ENCODE results near the gene CD2. TPM values are rescaled to one million over a fixed set of nuclear protein-coding genes. Genes with fewer than 3 reads are reported as not detected.
"Not testable (repeated sequence)": the region's sequence is repeated elsewhere in the genome, so short reads cannot be mapped to it uniquely, and the experiment has no call there.

CD2 gene
- total RNA-seq, 2 experiments from 2014 or later, result 251 to 264 TPM

DNA sequence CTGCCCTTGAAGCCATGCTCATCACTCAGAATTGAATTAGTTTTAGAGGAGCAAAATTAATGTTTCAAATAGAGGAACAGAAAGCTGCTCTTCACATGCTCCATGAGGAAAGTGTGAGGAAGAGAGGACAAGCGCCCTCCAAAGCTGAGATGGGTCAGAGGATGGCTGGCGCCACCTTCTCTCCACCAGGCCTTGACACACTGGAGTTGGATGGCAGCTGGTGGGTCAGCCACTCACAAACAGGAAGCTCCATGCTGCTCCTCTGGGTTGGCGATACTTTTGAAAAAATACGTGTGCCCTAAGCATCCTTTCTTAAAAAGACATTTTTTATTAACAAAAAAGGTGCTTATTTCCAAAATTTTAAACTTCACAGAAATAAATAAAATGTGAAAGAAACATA, 3.1 kb upstream of the CD2 start:
- Mint-ChIP-seq H3K27me3 (ENCODE audit: low read depth) (no peaks in the 10 kb centered on the region), H3K36me3 (ENCODE audit: low read depth) (peaks cover 46% of the 10 kb centered on the region), H3K9me3 (peaks cover 41% of the 10 kb centered on the region), H3K4me3 (peak overlapping the region; percentile 74), H3K27ac (peak overlapping the region; percentile 96), H3K4me1 (ENCODE audit: low read depth) (peaks cover 28% of the 10 kb centered on the region)
- intact Hi-C loops (cut with micrococcal nuclease), result no loop called here
- DNase-seq, result no peak
- CTCF ChIA-PET, result interaction anchor here (0.6 to 4.7 kb wide), 5 partner anchors 12 to 67 kb away, joined by 3 to 44 read pairs (median 4); no protein-coding TSS in a partner anchor

DNA sequence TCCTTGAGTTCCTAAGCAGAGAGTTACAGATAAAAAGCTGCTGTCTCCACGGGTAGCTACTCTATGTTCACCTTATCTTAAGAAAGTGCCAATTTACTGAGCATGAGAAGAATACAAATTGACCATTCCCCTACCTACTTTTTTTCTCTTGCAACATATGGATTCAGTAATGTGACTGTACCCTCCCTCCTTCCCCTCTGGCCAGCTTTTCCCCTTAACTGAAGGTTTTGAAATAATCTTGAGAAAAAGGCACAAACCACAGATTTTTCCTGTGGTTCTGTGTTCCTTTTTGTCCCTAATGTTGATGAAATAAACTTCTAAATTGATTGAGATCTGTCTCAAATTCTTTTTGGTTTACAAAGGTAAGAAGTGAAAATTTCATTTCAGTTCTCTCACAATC, 2.6 kb upstream of the CD2 start:
- Mint-ChIP-seq H3K36me3 (ENCODE audit: low read depth) (peaks cover 48% of the 10 kb centered on the region), H3K9me3 (peaks cover 36% of the 10 kb centered on the region), H3K27ac (peak overlapping the region; percentile 96), H3K27me3 (ENCODE audit: low read depth) (no peaks in the 10 kb centered on the region), H3K4me1 (ENCODE audit: low read depth) (peaks cover 28% of the 10 kb centered on the region), H3K4me3 (peak overlapping the region; percentile 74)
- intact Hi-C loops (cut with micrococcal nuclease), result no loop called here
- no peak for DNase-seq
- CTCF ChIA-PET, result interaction anchor here (1.0 to 4.7 kb wide), 4 partner anchors 12 to 66 kb away, joined by 3 to 44 read pairs (median 9); no protein-coding TSS in a partner anchor

DNA sequence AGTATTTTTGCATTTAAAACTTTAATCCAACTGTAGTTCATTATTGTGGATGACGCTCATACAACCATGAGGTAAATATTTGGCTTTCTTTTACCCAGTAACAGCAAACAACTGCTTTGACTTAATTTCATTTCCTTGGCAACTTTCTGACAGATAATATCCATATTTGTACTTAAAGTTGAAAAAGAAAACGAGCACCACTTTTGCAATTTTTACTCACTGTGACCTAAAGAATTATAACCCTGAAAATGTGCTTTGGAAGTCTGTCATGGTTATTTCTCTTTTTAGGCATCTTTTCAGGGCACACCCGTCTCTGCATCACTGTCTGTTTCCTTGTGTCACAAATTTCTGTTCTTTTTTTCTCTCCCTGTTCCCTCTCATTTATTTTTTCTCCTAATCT, 918 bp upstream of the CD2 start:
- Mint-ChIP-seq H3K4me3 (peak overlapping the region; percentile 100), H3K4me1 (ENCODE audit: low read depth) (peaks cover 28% of the 10 kb centered on the region), H3K27ac (peak overlapping the region; percentile 100), H3K9me3 (peaks cover 19% of the 10 kb centered on the region), H3K27me3 (ENCODE audit: low read depth) (no peaks in the 10 kb centered on the region), H3K36me3 (ENCODE audit: low read depth) (peaks cover 55% of the 10 kb centered on the region)
- CTCF ChIA-PET, result interaction anchor here (0.7 to 4.0 kb wide), 6 partner anchors 11 to 307 kb away, joined by 3 to 43 read pairs (median 13); partner anchors contain the start of gene TTF2
- DNase-seq, result peak; percentile 12
- intact Hi-C loops (cut with micrococcal nuclease), result no loop called here

DNA sequence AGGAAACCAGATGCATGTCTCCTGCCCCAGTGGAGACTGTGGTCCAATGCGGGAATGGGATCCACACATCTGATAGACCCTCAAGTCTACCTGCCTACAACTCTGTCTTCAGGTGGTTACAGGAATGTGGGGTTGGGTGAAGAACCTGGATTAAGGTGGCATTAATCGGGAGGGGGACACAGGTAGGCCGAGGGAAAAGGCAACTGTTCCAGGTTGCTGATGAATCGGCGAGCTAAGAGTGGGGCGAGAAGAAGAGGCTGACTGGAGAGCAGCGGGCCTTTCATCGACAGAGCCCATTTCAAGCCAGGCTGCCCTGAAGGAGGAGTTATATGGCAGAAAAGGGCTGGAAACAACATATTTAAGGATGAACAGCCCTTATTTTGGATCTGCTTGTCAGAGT, 836 bp downstream of the CD2 start:
- intact Hi-C loops (cut with micrococcal nuclease), result no loop called here
- Mint-ChIP-seq H3K36me3 (ENCODE audit: low read depth) (peaks cover 59% of the 10 kb centered on the region), H3K27ac (peak overlapping the region; percentile 100), H3K4me1 (ENCODE audit: low read depth) (peaks cover 29% of the 10 kb centered on the region), H3K4me3 (peak overlapping the region; percentile 100), H3K9me3 (peaks cover 3% of the 10 kb centered on the region), H3K27me3 (ENCODE audit: low read depth) (no peaks in the 10 kb centered on the region)
- CTCF ChIA-PET, result interaction anchor here (0.9 to 4.0 kb wide), 11 partner anchors 9 to 305 kb away, joined by 3 to 43 read pairs (median 5); partner anchors contain the start of gene TTF2
- DNase-seq, result peak; percentile 37

DNA sequence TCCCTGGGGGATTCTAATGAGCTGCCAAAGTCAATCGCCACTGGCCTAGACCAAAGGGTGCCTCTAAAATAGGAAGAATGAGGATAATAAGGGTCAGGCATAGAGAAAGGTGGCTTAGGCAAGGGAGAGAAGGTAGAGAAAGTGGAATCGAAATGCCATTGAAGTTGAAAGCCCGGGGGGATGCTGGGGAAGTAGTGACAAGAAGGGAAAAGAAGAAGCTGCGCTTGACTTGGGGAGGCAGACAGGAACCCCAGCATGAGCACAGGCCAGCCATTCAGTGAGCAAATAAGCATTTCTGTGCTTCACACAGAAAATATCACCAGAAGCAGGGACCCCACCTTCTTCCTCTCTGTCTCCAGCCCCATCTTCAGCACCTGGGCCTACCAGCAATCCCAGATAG, 1.5 kb downstream of the CD2 start:
- H3K9me3 Mint-ChIP-seq, result no peaks in the 10 kb centered on the region
- H3K4me3 Mint-ChIP-seq, result peak overlapping the region; percentile 100
- H3K4me1 Mint-ChIP-seq (ENCODE audit: low read depth), result peaks cover 31% of the 10 kb centered on the region
- peak; percentile 24 for DNase-seq
- intact Hi-C loops (cut with micrococcal nuclease), result no loop called here
- CTCF ChIA-PET, result interaction anchor here (1.7 to 4.0 kb wide), 8 partner anchors 9 to 61 kb away, joined by 3 to 43 read pairs (median 8); no protein-coding TSS in a partner anchor
- H3K27ac Mint-ChIP-seq, result peak overlapping the region; percentile 100
- H3K27me3 Mint-ChIP-seq (ENCODE audit: low read depth), result no peaks in the 10 kb centered on the region
- peaks cover 65% of the 10 kb centered on the region for H3K36me3 Mint-ChIP-seq (ENCODE audit: low read depth)

DNA sequence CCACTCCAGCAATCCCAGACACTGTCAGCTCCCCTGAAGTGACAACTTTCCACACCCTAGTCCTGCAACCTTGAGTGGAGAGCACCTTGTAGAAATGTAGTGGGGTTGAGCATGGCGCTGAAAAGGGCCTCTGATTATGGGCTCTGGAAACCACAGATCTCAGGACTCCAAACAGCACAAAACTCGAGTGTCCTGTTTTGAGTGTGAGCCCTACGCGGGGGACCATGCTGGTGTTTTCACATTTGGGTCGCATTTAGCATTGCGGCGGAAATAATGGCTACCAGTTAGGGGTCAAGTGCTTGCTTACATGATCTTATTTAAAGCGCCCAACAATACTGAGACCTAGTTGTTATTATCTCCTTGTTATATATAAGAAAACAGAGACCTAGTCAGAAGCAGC, 1.9 kb downstream of the CD2 start:
- DNase-seq, result peak; percentile 56
- intact Hi-C loops (cut with micrococcal nuclease); H3K9me3 Mint-ChIP-seq; H3K27me3 Mint-ChIP-seq (ENCODE audit: low read depth): not testable (repeated sequence)
- Mint-ChIP-seq H3K27ac (peak overlapping the region; percentile 100), H3K36me3 (ENCODE audit: low read depth) (peaks cover 69% of the 10 kb centered on the region), H3K4me1 (ENCODE audit: low read depth) (peaks cover 32% of the 10 kb centered on the region), H3K4me3 (peak overlapping the region; percentile 100)
- CTCF ChIA-PET, result interaction anchor here (1.7 to 4.0 kb wide), 6 partner anchors 8 to 59 kb away, joined by 3 to 43 read pairs (median 11); no protein-coding TSS in a partner anchor

DNA sequence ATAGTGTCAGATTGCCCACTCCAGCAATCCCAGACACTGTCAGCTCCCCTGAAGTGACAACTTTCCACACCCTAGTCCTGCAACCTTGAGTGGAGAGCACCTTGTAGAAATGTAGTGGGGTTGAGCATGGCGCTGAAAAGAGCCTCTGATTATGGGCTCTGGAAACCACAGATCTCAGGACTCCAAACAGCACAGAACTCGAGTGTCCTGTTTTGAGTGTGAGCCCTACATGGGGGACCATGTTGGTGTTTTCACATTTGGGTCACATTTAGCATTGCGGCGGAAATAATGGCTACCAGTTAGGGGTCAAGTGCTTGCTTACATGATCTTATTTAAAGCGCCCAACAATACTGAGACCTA, 4.2 kb downstream of the CD2 start:
- H3K27me3 Mint-ChIP-seq (ENCODE audit: low read depth); H3K9me3 Mint-ChIP-seq; intact Hi-C loops (cut with micrococcal nuclease): not testable (repeated sequence)
- Mint-ChIP-seq H3K4me3 (peak overlapping the region; percentile 100), H3K4me1 (ENCODE audit: low read depth) (peaks cover 37% of the 10 kb centered on the region), H3K27ac (peak overlapping the region; percentile 100), H3K36me3 (ENCODE audit: low read depth) (peaks cover 93% of the 10 kb centered on the region)
- CTCF ChIA-PET, result interaction anchor here (1.0 to 2.7 kb wide), 4 partner anchors 21 to 302 kb away, joined by 3 to 25 read pairs (median 4); partner anchors contain the start of gene TTF2
- peak; percentile 39 for DNase-seq

DNA sequence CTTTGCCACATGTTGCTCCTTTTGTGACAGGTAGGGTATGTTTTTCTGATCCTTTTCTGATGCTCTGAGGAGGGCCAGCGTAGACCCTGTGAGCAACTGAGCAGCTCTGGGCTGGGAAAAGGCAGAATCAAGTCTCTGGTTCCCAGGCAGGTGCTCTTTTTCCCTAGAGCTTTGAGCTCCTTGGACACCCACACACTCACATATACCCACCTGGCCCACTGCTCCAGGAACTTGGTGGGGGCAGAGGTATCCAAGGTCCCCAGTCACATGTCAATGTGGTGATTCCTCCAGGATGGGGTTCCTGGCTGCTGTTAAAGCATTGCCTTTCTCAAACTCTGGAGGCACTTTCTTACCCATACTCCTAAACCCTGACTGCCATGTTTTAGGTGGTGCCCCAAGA, 5.4 kb downstream of the CD2 start:
- no peaks in the 10 kb centered on the region for H3K9me3 Mint-ChIP-seq
- peaks cover 98% of the 10 kb centered on the region for H3K36me3 Mint-ChIP-seq (ENCODE audit: low read depth)
- CTCF ChIA-PET, result interaction anchor here (0.6 to 2.7 kb wide), 7 partner anchors 10 to 301 kb away, joined by 3 to 25 read pairs (median 5); partner anchors contain the start of gene TTF2
- H3K4me3 Mint-ChIP-seq, result peak overlapping the region; percentile 100
- no peaks in the 10 kb centered on the region for H3K27me3 Mint-ChIP-seq (ENCODE audit: low read depth)
- peak; percentile 31 for DNase-seq
- peaks cover 45% of the 10 kb centered on the region for H3K4me1 Mint-ChIP-seq (ENCODE audit: low read depth)
- intact Hi-C loops (cut with micrococcal nuclease), result loop anchor here (5.0 kb wide), 1 partner anchor 248 kb away; no protein-coding TSS in a partner anchor
- peak overlapping the region; percentile 100 for H3K27ac Mint-ChIP-seq

DNA sequence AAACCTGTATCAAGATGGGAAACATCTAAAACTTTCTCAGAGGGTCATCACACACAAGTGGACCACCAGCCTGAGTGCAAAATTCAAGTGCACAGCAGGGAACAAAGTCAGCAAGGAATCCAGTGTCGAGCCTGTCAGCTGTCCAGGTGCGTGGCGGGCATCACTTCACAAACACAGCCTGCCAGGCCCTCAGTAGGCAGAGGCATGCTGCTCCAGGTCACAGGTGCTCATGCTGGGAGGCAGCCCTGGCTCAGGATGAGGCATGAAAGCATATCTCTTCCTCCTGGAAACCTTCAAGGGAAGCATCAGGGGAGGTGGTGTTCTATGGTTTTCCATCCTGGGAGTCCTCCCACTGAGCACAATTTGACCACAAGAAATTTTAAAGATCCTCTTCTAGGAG, 6.3 kb downstream of the CD2 start:
- Mint-ChIP-seq H3K4me1 (ENCODE audit: low read depth) (peaks cover 53% of the 10 kb centered on the region), H3K27ac (peak overlapping the region; percentile 100), H3K9me3 (no peaks in the 10 kb centered on the region), H3K4me3 (peak overlapping the region; percentile 100), H3K36me3 (ENCODE audit: low read depth) (peaks cover 98% of the 10 kb centered on the region), H3K27me3 (ENCODE audit: low read depth) (no peaks in the 10 kb centered on the region)
- DNase-seq, result peak; percentile 30
- intact Hi-C loops (cut with micrococcal nuclease), result loop anchor here (5.0 kb wide), 1 partner anchor 247 kb away; no protein-coding TSS in a partner anchor
- CTCF ChIA-PET, result interaction anchor here (1.0 to 7.4 kb wide), 6 partner anchors 9 to 66 kb away, joined by 4 to 96 read pairs (median 18); no protein-coding TSS in a partner anchor

DNA sequence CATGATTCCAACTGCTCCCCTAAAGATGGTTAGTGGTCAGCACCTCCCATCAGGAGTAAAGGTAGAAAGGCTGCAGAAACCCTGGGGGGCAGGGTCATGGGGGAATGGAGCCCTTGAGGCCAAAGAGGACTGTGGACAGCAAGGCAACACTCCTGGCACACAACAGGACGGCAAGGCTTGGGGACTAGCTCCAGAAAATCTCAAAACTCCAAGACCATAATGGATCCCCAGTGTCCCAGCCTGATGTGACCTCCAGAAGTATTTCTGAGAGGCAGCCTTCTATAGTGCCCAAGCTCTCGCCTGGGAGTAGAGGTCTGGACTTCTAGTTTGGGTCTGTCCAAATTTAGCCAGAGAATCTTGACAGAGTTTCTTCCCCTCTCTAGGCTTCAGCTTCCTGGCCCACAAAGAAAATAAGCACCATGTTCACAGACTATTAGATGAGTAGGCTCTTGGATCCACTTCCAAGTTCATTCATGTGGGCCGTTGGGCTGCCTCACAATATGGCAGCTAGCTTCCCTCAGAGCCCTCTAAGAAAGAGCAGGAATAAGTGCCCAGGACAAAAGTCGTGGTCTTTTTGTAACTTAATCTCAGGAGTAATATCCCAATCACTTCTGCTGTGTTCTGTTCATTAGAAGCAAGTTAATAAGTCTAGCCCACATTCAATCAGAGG, 6.9 kb downstream of the CD2 start:
- H3K27me3 Mint-ChIP-seq (ENCODE audit: low read depth), result no peaks in the 10 kb centered on the region
- peak; percentile 32 for DNase-seq
- H3K4me1 Mint-ChIP-seq (ENCODE audit: low read depth), result peaks cover 60% of the 10 kb centered on the region
- CTCF ChIA-PET, result interaction anchor here (0.6 to 7.4 kb wide), 8 partner anchors 9 to 148 kb away, joined by 3 to 96 read pairs (median 14); no protein-coding TSS in a partner anchor
- H3K4me3 Mint-ChIP-seq, result peak overlapping the region; percentile 100
- intact Hi-C loops (cut with micrococcal nuclease), result loop anchor here (5.0 kb wide), 1 partner anchor 246 kb away; no protein-coding TSS in a partner anchor
- H3K27ac Mint-ChIP-seq, result peak overlapping the region; percentile 100
- H3K9me3 Mint-ChIP-seq, result no peaks in the 10 kb centered on the region
- H3K36me3 Mint-ChIP-seq (ENCODE audit: low read depth), result peaks cover 98% of the 10 kb centered on the region

DNA sequence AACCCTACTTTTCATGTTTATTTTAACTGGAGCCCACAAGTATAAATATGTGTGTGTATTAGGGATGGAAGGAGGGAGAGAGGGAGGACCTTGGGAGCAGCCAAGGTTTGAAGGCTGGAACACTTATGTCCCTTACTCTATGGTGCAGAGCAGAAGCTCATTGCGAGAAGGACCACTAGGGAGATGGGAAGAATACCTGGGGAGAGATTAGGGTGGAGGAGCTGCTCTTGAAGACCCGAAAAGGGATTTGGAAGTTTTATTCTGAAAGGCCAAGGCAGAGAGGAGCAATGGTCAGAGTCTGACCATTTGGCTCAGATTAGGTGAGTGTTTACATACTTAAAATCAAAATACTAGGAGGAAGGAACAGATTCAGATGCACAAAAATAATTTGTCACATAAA, 8.1 kb downstream of the CD2 start:
- intact Hi-C loops (cut with micrococcal nuclease), result loop anchor here (5.0 kb wide), 1 partner anchor 245 kb away; no protein-coding TSS in a partner anchor
- H3K27ac Mint-ChIP-seq, result peak overlapping the region; percentile 100
- DNase-seq, result no peak
- no peaks in the 10 kb centered on the region for H3K9me3 Mint-ChIP-seq
- CTCF ChIA-PET, result interaction anchor here (0.6 to 7.4 kb wide), 10 partner anchors 7 to 156 kb away, joined by 3 to 96 read pairs (median 18); partner anchors contain the start of gene CD2
- no peaks in the 10 kb centered on the region for H3K27me3 Mint-ChIP-seq (ENCODE audit: low read depth)
- peak overlapping the region; percentile 100 for H3K4me3 Mint-ChIP-seq
- H3K4me1 Mint-ChIP-seq (ENCODE audit: low read depth), result peaks cover 70% of the 10 kb centered on the region
- peaks cover 98% of the 10 kb centered on the region for H3K36me3 Mint-ChIP-seq (ENCODE audit: low read depth)

DNA sequence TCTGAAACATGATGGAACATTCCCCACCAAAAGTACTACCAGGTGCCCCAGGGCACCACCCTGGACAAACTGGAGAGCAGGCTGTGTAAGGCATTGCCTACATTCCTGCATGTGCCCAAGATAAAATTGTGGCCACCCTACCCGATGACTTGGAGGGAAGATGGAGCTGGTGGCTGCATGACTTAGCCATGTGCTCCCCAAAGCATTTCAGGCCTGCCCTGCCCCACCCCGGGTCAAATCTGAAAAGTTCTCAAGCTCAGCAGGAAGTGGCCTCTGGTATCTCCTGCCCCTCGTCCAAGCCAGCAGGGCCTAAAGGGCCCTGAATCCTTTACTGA, 8.5 kb downstream of the CD2 start:
- Mint-ChIP-seq H3K27me3 (ENCODE audit: low read depth) (no peaks in the 10 kb centered on the region), H3K4me3 (peak overlapping the region; percentile 100), H3K27ac (peak overlapping the region; percentile 100), H3K4me1 (ENCODE audit: low read depth) (peaks cover 75% of the 10 kb centered on the region), H3K9me3 (no peaks in the 10 kb centered on the region), H3K36me3 (ENCODE audit: low read depth) (peaks cover 98% of the 10 kb centered on the region)
- CTCF ChIA-PET, result interaction anchor here (0.6 to 7.4 kb wide), 9 partner anchors 8 to 155 kb away, joined by 3 to 96 read pairs (median 23); partner anchors contain the start of gene CD2
- intact Hi-C loops (cut with micrococcal nuclease), result loop anchor here (1.0 to 5.0 kb wide), 7 partner anchors 8 to 902 kb away; partner anchors contain the start of genes CD2 and TTF2
- DNase-seq, result peak; percentile 47

All from activated naive CD4-positive, alpha-beta T cell treated with anti-CD3 and anti-CD28 coated beads for 36 hours (primary cell).